ENCODE data around the gene BEAN1. TPM values are rescaled to one million over a fixed set of nuclear protein-coding genes. Genes with fewer than 3 reads are reported as not detected.

BEAN1 gene
- total RNA-seq, 1 donor from 2014 or later: 3.3 TPM

DNA sequence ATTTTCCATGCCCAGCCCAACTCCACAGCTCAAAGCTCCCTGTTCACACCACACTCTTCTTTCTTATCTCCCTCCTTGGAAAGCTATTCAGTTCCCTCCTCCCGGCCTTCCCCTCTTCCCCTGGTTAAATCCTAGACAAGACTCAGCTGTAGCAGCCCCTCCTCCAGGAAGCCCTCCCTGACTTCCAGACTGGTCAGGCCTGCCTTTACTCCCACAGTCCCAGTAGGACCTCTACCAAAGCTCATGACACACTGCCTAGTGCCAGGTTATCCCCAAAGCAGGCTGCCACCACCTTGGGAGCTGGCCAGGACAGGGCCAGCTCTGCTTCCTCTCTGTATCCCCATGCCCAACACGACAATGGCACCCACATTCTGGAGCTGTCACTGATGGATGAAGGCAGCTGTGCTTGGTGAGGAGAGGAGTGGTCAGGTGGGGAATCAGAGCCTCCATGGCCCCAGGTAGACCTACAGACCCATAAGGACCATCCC is 50.0 kb downstream of the BEAN1 start:
- ATAC-seq: no peak
- intact Hi-C loops (cut with micrococcal nuclease): no loop called here
- DNase-seq: no peak

- ATAC-seq: peak; percentile 89
- peak; percentile 83 for DNase-seq
- intact Hi-C loops (cut with micrococcal nuclease): no loop called here
Measured at GRCh38 chr16:66478733-66479511, 51.8 kb downstream of the BEAN1 start.

GRCh38 chr16:66479661-66480264 is 52.7 kb downstream of the BEAN1 start:
- peak; percentile 19 for DNase-seq
- no peak for ATAC-seq
- intact Hi-C loops (cut with micrococcal nuclease): loop anchor here (5.0 kb wide), 1 partner anchor 72 kb away; no protein-coding TSS in a partner anchor

DNA sequence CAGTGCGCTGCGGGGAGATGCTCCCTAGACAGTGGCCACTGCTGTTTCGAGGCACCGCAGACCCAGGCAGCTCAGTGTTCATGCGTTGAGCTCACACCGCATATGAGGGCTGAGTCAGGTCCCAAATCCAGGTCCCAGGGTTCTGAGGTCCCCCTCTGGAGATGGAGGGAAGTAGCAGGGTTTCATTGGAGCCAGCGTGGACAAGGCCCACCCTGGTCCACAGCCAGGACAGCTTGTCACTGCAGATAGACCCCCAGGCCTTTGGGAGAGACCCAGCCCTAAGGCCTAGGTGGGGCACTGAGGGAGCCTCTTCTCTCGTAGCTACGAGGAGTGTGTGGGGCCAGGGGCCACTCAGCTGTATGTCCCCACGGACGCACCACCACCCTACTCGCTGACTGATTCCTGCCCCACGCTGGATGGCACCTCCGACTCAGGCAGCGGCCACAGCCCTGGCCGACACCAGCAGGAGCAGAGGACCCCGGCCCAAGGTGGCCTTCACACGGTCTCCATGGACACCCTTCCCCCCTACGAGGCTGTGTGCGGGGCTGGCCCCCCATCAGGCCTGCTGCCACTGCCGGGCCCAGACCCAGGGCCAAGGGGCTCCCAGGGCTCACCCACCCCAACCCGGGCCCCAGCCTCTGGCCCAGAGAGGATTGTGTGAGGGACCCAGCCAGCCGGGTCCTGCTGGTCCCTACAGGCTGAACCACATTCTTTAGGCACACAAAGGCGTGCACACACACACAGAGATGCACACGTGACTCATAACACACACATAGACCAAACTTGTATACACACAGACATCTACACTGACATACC is 53.4 kb downstream of the BEAN1 start:
- ATAC-seq (no peak), DNase-seq (peak; percentile 36)
- intact Hi-C loops (cut with micrococcal nuclease): loop anchor here (5.0 kb wide), 1 partner anchor 73 kb away; no protein-coding TSS in a partner anchor

GRCh38 chr16:66481081-66481942 is 54.2 kb downstream of the BEAN1 start:
- no peak for ATAC-seq
- intact Hi-C loops (cut with micrococcal nuclease): loop anchor here (5.0 kb wide), 1 partner anchor 74 kb away; no protein-coding TSS in a partner anchor
- peak; percentile 22 for DNase-seq

- intact Hi-C loops (cut with micrococcal nuclease): loop anchor here (5.0 kb wide), 1 partner anchor 75 kb away; no protein-coding TSS in a partner anchor
- DNase-seq (peak; percentile 15), ATAC-seq (no peak)
Measured at GRCh38 chr16:66481943-66482390, 54.9 kb downstream of the BEAN1 start.

- peak; percentile 77 for ATAC-seq
- intact Hi-C loops (cut with micrococcal nuclease): loop anchor here (5.0 kb wide), 1 partner anchor 77 kb away; no protein-coding TSS in a partner anchor
- peak; percentile 88 for DNase-seq
Measured at GRCh38 chr16:66483689-66484452, 56.8 kb downstream of the BEAN1 start.

- intact Hi-C loops (cut with micrococcal nuclease): loop anchor here (5.0 kb wide), 1 partner anchor 77 kb away; no protein-coding TSS in a partner anchor
- ATAC-seq: no peak
- DNase-seq: peak; percentile 23
Measured at GRCh38 chr16:66484453-66485213, 57.5 kb downstream of the BEAN1 start.

- intact Hi-C loops (cut with micrococcal nuclease): no loop called here
- peak; percentile 13 for DNase-seq
- ATAC-seq: no peak
Measured at GRCh38 chr16:66485376-66485775, 58.3 kb downstream of the BEAN1 start.

GRCh38 chr16:66486199-66486772 is 59.2 kb downstream of the BEAN1 start:
- intact Hi-C loops (cut with micrococcal nuclease): no loop called here
- DNase-seq: peak; percentile 6
- ATAC-seq: no peak

DNA sequence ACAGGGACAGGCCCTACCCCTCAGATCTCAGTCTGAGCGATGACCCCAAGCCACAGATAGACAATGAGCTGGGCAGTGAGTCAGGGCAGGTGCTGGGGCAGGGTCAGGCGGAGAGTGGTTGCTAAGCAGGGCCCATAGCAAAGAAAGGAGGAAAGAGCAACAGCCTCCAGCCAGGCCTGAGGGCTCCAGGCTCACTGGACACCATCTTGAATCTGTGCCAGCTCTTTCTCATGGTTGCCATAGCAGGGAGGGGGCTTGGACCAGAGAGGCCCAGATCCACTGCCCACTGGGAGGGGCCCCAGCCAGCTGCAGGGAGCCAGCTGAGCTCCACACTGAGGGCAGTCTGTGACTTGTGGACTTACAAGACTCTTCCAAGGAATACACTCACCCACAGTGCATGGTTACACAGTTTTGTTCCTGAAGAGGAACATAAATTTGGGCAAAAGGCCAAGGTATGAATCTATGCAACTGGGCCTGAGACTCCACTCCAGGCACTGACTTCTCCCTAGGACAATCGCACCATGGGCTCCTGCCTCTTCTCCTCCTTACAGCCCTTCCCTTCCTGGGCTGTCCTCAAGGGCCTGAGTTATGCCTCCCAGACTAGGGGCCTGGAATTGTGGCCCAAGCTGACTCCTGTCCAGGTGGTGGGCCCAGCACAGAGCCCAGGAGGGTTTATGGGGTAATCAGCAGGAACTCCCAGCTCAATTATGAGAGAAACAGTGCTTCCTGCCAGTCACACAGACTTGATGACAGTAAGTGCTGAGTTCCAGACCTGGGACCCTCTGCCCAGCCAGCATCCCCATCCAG is 59.9 kb downstream of the BEAN1 start:
- intact Hi-C loops (cut with micrococcal nuclease): no loop called here
- peak; percentile 58 for ATAC-seq
- peak; percentile 50 for DNase-seq

- no peak for ATAC-seq
- intact Hi-C loops (cut with micrococcal nuclease): no loop called here
- DNase-seq: peak; percentile 21
Measured at GRCh38 chr16:66487580-66488275, 60.6 kb downstream of the BEAN1 start.

DNA sequence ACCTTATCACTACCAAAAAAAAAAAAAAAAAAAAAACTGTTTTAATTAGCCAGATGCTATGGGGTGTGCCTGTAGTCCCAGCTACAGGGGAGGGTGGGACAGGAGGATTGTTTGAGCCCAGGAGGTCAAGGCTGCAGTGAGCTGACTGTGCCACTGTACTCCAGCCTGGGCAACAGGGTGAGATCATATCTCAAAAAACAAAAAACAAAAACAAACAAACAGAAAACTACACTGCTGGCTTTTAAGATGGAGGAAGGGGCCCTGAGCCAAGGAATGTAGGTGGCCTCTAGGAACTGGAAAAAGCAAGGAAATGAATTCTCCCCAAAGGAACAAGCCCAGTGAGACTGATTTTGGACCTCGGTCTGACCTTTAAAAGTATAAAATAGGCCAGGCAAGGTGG is 61.4 kb downstream of the BEAN1 start:
- DNase-seq (no peak), ATAC-seq (no peak)
- intact Hi-C loops (cut with micrococcal nuclease): no loop called here

DNA sequence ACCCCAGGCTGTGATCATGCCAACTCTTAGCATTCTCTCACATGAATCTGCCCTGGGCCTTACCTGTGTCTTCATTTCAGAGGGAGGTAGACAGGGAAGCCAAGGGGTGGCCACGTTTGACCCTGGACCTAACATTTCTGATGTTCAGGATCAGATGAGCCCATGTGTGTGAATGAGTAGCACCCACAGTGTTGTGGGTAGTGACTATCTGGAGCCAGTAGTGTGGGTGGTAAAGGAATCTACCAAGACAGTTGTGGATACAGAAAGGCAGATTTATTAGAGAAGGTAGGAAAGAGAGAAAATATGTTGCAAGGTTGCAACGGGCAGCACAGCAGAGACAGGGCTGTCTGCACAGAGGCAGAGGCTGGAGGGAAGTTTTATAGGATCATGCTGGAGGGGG is 62.3 kb downstream of the BEAN1 start:
- intact Hi-C loops (cut with micrococcal nuclease): no loop called here
- DNase-seq: no peak
- ATAC-seq: no peak

- peak; percentile 16 for DNase-seq
- intact Hi-C loops (cut with micrococcal nuclease): no loop called here
- ATAC-seq: no peak
Measured at GRCh38 chr16:66489818-66490217, 62.7 kb downstream of the BEAN1 start.

Data from left ventricle myocardium superior (tissue), 1 donor.